T-helper 1 cell treated with Interleukin-12 subunit alpha and Interleukin-12 subunit beta and Interleukin-4 antibody, amounts not matched to agents 30 μg/mL and 1 μg/mL, for 36 hours (primary cell): Measurements from ENCODE around the gene ROR1.
"Not testable (repeated sequence)": the region's sequence is repeated elsewhere in the genome, so short reads cannot be mapped to it uniquely, and the experiment has no call there.

Experiments
- H3K27ac Mint-ChIP-seq: one replicate; pipeline ENCODE4 v1.8.0; 2021; ENCODE audit warnings: mild to moderate bottlenecking, mixed read lengths
- H3K27me3 Mint-ChIP-seq: one replicate; pipeline ENCODE4 v1.8.0; 2021; ENCODE audit warnings: low read depth, mixed read lengths
- H3K36me3 Mint-ChIP-seq: one replicate; pipeline ENCODE4 v1.8.0; 2021; ENCODE audit warnings: low read depth, mixed read lengths
- H3K4me1 Mint-ChIP-seq: one replicate; pipeline ENCODE4 v1.8.0; 2021; ENCODE audit warnings: low read depth, mixed read lengths
- H3K4me3 Mint-ChIP-seq: one replicate; pipeline ENCODE4 v1.8.0; 2021; ENCODE audit warnings: mild to moderate bottlenecking, moderate library complexity, mixed read lengths
- H3K9me3 Mint-ChIP-seq: one replicate; pipeline ENCODE4 v1.8.0; 2021; ENCODE audit warnings: mixed read lengths

The ROR1 gene

GRCh38 chr1:63794354-63794753, 20.5 kb downstream of the ROR1 start:
- Mint-ChIP-seq H3K36me3 (no peaks in the 10 kb centered on the region), H3K4me1 (no peaks in the 10 kb centered on the region), H3K27ac (no peak overlapping the region), H3K9me3 (no peaks in the 10 kb centered on the region), H3K27me3 (peaks cover 3% of the 10 kb centered on the region), H3K4me3 (no peak overlapping the region)

GRCh38 chr1:63794939-63795378, 21.1 kb downstream of the ROR1 start:
- H3K4me1 Mint-ChIP-seq, result no peaks in the 10 kb centered on the region
- H3K36me3 Mint-ChIP-seq, result no peaks in the 10 kb centered on the region
- no peak overlapping the region for H3K4me3 Mint-ChIP-seq
- no peak overlapping the region for H3K27ac Mint-ChIP-seq
- peaks cover 7% of the 10 kb centered on the region for H3K27me3 Mint-ChIP-seq
- H3K9me3 Mint-ChIP-seq, result no peaks in the 10 kb centered on the region

DNA sequence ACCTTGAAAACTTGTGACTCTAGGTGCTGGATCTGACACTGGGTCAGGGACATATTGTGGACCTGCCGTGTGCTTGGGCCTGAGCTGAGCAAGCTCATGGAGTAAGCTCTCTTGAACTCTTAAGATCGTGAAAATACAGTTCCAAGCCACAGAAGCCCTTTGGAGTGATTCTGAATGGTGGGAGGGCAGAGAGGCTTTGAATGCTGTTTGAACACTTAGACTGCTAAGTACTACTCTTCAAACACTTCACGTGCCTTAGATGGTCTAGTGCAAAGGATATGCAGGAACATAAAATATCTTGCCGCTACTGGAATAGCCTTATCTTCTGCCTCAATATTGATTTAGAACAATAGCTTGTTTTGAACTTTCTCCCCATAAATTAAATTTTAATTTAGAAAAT, 21.6 kb downstream of the ROR1 start:
- no peaks in the 10 kb centered on the region for H3K36me3 Mint-ChIP-seq
- H3K4me3 Mint-ChIP-seq, result no peak overlapping the region
- no peaks in the 10 kb centered on the region for H3K4me1 Mint-ChIP-seq
- H3K27me3 Mint-ChIP-seq, result peaks cover 11% of the 10 kb centered on the region
- H3K27ac Mint-ChIP-seq, result no peak overlapping the region
- H3K9me3 Mint-ChIP-seq, result no peaks in the 10 kb centered on the region

DNA sequence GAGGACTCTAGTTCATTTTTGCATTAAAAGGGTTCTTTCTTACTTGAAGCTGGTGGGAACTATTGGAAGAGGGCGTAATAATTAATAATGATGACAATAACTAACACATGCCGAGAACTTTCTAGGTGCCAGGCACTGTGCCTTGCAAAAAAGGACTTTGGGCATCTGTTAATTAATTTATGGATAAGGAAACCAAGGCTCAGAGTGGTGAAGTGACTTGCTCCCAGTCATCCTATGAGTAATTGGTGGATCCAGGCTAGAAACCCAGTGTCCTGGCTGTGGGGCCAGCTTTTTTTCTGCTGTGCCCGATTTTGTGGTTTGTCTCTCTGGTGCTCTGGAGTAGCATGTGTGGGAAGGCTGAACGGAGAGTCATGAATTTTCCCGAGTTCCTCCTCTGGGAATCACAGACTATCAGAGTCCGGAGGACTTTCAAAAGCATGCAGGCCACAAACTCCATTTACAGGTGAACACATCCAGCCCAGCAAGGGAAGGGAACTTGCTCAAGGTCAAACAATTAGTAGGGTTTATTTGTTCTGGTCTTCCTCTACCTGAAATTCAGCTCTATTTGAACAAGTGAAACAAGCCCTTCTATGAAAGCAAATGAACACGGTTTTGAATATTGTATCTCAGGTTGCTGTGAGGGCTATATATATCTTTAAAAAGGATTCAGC, 23.4 kb downstream of the ROR1 start:
- H3K27ac Mint-ChIP-seq, result no peak overlapping the region
- no peaks in the 10 kb centered on the region for H3K4me1 Mint-ChIP-seq
- H3K9me3 Mint-ChIP-seq, result no peaks in the 10 kb centered on the region
- H3K36me3 Mint-ChIP-seq, result no peaks in the 10 kb centered on the region
- no peak overlapping the region for H3K4me3 Mint-ChIP-seq
- peaks cover 11% of the 10 kb centered on the region for H3K27me3 Mint-ChIP-seq

DNA sequence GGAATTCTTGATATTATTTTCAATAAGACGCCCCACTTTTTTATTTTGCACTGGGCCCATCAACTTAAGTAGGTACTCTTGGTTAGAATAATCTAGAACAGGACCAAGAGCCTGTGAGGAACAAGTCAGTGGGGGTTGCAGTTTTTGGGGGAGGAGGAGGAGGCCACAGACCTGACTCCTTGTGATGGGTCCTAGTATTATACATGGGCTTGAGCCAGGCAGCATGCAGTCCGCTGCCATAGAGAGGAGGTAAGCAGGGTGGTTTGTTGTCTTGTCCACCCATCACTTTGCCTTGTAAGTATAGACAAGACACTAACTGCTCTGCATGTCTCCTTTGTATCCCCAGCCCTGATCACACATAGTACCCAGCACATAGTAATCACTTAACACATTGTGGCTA, 24.5 kb downstream of the ROR1 start:
- no peak overlapping the region for H3K4me3 Mint-ChIP-seq
- no peaks in the 10 kb centered on the region for H3K4me1 Mint-ChIP-seq
- H3K27ac Mint-ChIP-seq, result no peak overlapping the region
- H3K36me3 Mint-ChIP-seq, result no peaks in the 10 kb centered on the region
- H3K27me3 Mint-ChIP-seq, result peaks cover 11% of the 10 kb centered on the region
- H3K9me3 Mint-ChIP-seq, result no peaks in the 10 kb centered on the region

DNA sequence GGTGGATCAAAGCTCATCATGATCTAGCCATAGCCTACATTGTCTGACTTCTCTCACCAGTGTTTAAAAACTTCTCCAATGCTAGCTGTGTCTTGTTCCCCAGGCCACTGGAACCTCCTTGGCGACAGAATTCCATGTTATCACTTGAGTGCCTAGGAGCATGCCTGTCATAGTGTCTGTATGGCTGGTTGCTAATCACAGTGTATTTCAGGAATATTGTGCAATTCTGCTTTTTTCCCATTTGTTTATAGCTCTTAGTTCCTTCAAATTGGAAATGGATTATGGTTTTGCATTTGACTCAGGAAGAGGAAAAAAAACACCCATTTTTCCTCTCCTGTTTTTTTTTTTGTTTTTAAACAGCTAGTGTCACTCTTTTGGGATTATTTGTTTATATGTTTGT, 25.5 kb downstream of the ROR1 start:
- Mint-ChIP-seq H3K4me1 (no peaks in the 10 kb centered on the region), H3K4me3 (no peak overlapping the region), H3K9me3 (no peaks in the 10 kb centered on the region), H3K27me3 (peaks cover 11% of the 10 kb centered on the region), H3K36me3 (no peaks in the 10 kb centered on the region), H3K27ac (no peak overlapping the region)

GRCh38 chr1:63799820-63800219, 26.0 kb downstream of the ROR1 start:
- H3K27ac Mint-ChIP-seq, result no peak overlapping the region
- H3K9me3 Mint-ChIP-seq, result no peaks in the 10 kb centered on the region
- H3K27me3 Mint-ChIP-seq, result peaks cover 11% of the 10 kb centered on the region
- no peak overlapping the region for H3K4me3 Mint-ChIP-seq
- no peaks in the 10 kb centered on the region for H3K36me3 Mint-ChIP-seq
- no peaks in the 10 kb centered on the region for H3K4me1 Mint-ChIP-seq

DNA sequence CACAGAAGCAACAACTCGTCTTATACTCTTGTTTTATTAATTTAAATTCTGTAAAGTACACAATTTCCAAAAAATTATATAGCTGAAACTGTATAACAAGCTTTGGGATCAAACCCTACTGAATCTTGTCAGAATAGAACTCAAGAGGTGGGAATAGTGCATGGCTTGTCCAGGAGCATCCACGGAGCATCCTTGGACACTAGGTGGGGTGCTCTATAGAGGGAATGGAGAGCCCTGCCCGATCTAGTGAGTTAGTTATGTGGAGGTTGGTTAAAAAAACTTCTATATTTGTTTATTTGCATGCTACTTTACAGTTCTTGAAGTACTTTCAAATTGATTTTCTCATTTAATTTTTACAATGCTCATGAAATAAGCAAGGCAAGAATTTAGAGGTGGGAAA, 28.3 kb downstream of the ROR1 start:
- H3K4me3 Mint-ChIP-seq, result no peak overlapping the region
- H3K36me3 Mint-ChIP-seq, result no peaks in the 10 kb centered on the region
- no peak overlapping the region for H3K27ac Mint-ChIP-seq
- H3K27me3 Mint-ChIP-seq, result peaks cover 11% of the 10 kb centered on the region
- H3K4me1 Mint-ChIP-seq, result no peaks in the 10 kb centered on the region
- no peaks in the 10 kb centered on the region for H3K9me3 Mint-ChIP-seq

DNA sequence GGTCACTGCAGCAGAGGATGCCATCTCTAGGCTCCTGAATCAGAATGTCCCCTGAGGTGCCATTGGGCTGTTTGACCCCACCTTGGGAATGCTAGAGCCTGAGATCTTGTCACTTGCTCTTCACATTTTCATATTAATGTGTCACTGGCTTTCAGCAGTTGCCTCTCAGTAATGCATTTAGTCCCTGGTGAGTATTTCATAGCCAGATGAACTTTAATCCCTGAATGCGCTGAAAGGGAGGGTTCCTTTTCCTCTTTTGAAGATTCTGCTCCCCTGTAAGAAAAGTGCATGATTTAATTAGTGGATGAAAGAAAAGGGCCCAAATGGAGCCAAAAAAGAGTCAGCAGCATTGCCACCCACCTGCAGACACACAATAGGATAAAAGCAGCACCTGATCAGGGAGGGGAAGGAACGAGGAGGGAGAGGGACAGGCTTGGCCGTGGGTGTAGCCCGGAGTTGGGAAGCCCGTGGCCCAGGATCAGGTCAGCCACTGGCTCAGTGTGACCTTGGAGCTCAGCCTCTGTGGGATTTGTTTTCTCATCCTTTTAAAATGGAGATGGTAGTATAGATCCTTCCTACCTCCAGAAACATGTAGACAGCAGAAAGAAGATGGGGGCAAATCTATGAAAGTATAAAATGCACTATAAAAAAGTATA, 31.1 kb downstream of the ROR1 start:
- H3K4me1 Mint-ChIP-seq, result no peaks in the 10 kb centered on the region
- no peak overlapping the region for H3K27ac Mint-ChIP-seq
- H3K4me3 Mint-ChIP-seq, result no peak overlapping the region
- no peaks in the 10 kb centered on the region for H3K36me3 Mint-ChIP-seq
- H3K27me3 Mint-ChIP-seq, result peaks cover 8% of the 10 kb centered on the region
- H3K9me3 Mint-ChIP-seq, result no peaks in the 10 kb centered on the region

DNA sequence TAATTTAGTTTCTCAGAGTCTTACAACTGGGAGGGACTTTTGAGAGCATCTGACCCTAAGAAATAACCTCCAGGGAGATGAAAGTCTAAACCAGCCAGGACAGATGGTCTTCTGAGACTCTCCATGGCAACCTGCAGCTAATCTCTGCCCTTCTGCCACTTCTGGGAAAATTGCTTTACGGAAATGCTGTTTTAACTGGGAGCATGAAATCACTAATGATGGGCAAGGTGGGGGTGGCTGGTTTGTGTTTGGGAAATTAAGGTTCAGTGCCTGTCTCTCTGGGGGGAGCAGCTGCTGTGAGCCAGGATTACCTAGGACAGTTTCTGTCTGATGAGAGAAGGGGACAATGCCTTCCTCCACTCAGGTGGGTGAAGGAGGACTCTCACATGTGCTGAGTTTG, 33.2 kb downstream of the ROR1 start:
- H3K36me3 Mint-ChIP-seq, result no peaks in the 10 kb centered on the region
- H3K27ac Mint-ChIP-seq, result no peak overlapping the region
- H3K27me3 Mint-ChIP-seq, result peaks cover 4% of the 10 kb centered on the region
- no peaks in the 10 kb centered on the region for H3K9me3 Mint-ChIP-seq
- no peaks in the 10 kb centered on the region for H3K4me1 Mint-ChIP-seq
- H3K4me3 Mint-ChIP-seq, result no peak overlapping the region

GRCh38 chr1:63810936-63811469, 37.2 kb downstream of the ROR1 start:
- Mint-ChIP-seq H3K27ac (no peak overlapping the region), H3K4me1 (no peaks in the 10 kb centered on the region), H3K9me3 (no peaks in the 10 kb centered on the region), H3K27me3 (peaks cover 4% of the 10 kb centered on the region), H3K36me3 (no peaks in the 10 kb centered on the region), H3K4me3 (no peak overlapping the region)

GRCh38 chr1:63812071-63812700, 38.4 kb downstream of the ROR1 start:
- Mint-ChIP-seq H3K27ac (no peak overlapping the region), H3K4me1 (no peaks in the 10 kb centered on the region), H3K4me3 (no peak overlapping the region), H3K9me3 (no peaks in the 10 kb centered on the region), H3K36me3 (no peaks in the 10 kb centered on the region), H3K27me3 (peaks cover 9% of the 10 kb centered on the region)

- Mint-ChIP-seq H3K36me3 (no peaks in the 10 kb centered on the region), H3K4me1 (no peaks in the 10 kb centered on the region), H3K27me3 (peaks cover 9% of the 10 kb centered on the region), H3K4me3 (no peak overlapping the region), H3K27ac (no peak overlapping the region), H3K9me3 (no peaks in the 10 kb centered on the region)
Measured at GRCh38 chr1:63813829-63814277, 40.0 kb downstream of the ROR1 start.

- H3K4me1 Mint-ChIP-seq, H3K9me3 Mint-ChIP-seq, H3K36me3 Mint-ChIP-seq, H3K27ac Mint-ChIP-seq, H3K4me3 Mint-ChIP-seq: not testable (repeated sequence)
- peaks cover 15% of the 10 kb centered on the region for H3K27me3 Mint-ChIP-seq
Measured at GRCh38 chr1:63816217-63816815, 42.5 kb downstream of the ROR1 start.
